ENCODE measurements around the gene ENTPD6.
"Not testable (repeated sequence)": the region's sequence is repeated elsewhere in the genome, so short reads cannot be mapped to it uniquely, and the experiment has no call there.

ENTPD6 gene

GRCh38 chr20:25259358-25259757 lies 63.8 kb downstream of the ENTPD6 start:
- DNase-seq, result no peak

- DNase-seq, result no peak
Observed at GRCh38 chr20:25259788-25260254, 64.3 kb downstream of the ENTPD6 start.

GRCh38 chr20:25260770-25261437 lies 65.4 kb downstream of the ENTPD6 start:
- not testable (repeated sequence) for DNase-seq

- no peak for DNase-seq
Observed at GRCh38 chr20:25269057-25269832, 73.7 kb downstream of the ENTPD6 start.

- DNase-seq, result no peak
Observed at GRCh38 chr20:25269833-25270170, 74.3 kb downstream of the ENTPD6 start.

GRCh38 chr20:25270829-25271251 lies 75.3 kb downstream of the ENTPD6 start:
- DNase-seq, result no peak

- DNase-seq, result no peak
Observed at GRCh38 chr20:25271486-25272222, 76.1 kb downstream of the ENTPD6 start.

- no peak for DNase-seq
Observed at GRCh38 chr20:25272223-25273000, 76.9 kb downstream of the ENTPD6 start.

GRCh38 chr20:25273046-25273445 lies 77.5 kb downstream of the ENTPD6 start:
- DNase-seq, result no peak

GRCh38 chr20:25273541-25274358 lies 78.2 kb downstream of the ENTPD6 start:
- DNase-seq, result no peak

- DNase-seq, result no peak
Observed at GRCh38 chr20:25274481-25274880, 79.0 kb downstream of the ENTPD6 start.

GRCh38 chr20:25274891-25275812 lies 79.6 kb downstream of the ENTPD6 start:
- DNase-seq, result no peak

- no peak for DNase-seq
Observed at GRCh38 chr20:25275813-25276532, 80.5 kb downstream of the ENTPD6 start.

Measured in DMS79 (cell line).